ENCODE data around the gene NR2F1-AS1.
"Not testable (repeated sequence)": the region's sequence is repeated elsewhere in the genome, so short reads cannot be mapped to it uniquely, and the experiment has no call there.

Gene NR2F1-AS1

GRCh38 chr5:93512799-93513198 lies 68.2 kb downstream of the NR2F1-AS1 start:
- peak; percentile 66 for DNase-seq

GRCh38 chr5:93511445-93511844 lies 69.6 kb downstream of the NR2F1-AS1 start:
- no peak for DNase-seq

- DNase-seq, result no peak
These were observed 70.2 kb downstream of the NR2F1-AS1 start for GRCh38 chr5:93510626-93511380.

- DNase-seq, result not testable (repeated sequence)
These were observed 75.5 kb downstream of the NR2F1-AS1 start for GRCh38 chr5:93505553-93505952.

- peak; percentile 79 for DNase-seq
These were observed 77.4 kb downstream of the NR2F1-AS1 start for GRCh38 chr5:93503598-93504067.

GRCh38 chr5:93497096-93497495 lies 83.9 kb downstream of the NR2F1-AS1 start:
- no peak for DNase-seq

GRCh38 chr5:93479982-93480509 lies 101.0 kb downstream of the NR2F1-AS1 start:
- DNase-seq, result no peak

- no peak for DNase-seq
These were observed 103.2 kb downstream of the NR2F1-AS1 start for GRCh38 chr5:93477816-93478215.

GRCh38 chr5:93476251-93476742 lies 104.7 kb downstream of the NR2F1-AS1 start:
- no peak for DNase-seq

- DNase-seq, result no peak
These were observed 118.1 kb downstream of the NR2F1-AS1 start for GRCh38 chr5:93462916-93463315.

GRCh38 chr5:93461756-93462155 lies 119.3 kb downstream of the NR2F1-AS1 start:
- DNase-seq, result no peak

GRCh38 chr5:93460286-93460685 lies 120.7 kb downstream of the NR2F1-AS1 start:
- no peak for DNase-seq

- DNase-seq, result not testable (repeated sequence)
These were observed 124.2 kb downstream of the NR2F1-AS1 start for GRCh38 chr5:93456796-93457195.

GRCh38 chr5:93454896-93455295 lies 126.1 kb downstream of the NR2F1-AS1 start:
- peak; percentile 6 for DNase-seq

- no peak for DNase-seq
These were observed 128.8 kb downstream of the NR2F1-AS1 start for GRCh38 chr5:93452255-93452654.

GRCh38 chr5:93438124-93438523 lies 142.9 kb downstream of the NR2F1-AS1 start:
- no peak for DNase-seq

GRCh38 chr5:93436083-93436482 lies 144.9 kb downstream of the NR2F1-AS1 start:
- no peak for DNase-seq

GRCh38 chr5:93433422-93433821 lies 147.6 kb downstream of the NR2F1-AS1 start:
- DNase-seq, result no peak

GRCh38 chr5:93431250-93431649 lies 149.8 kb downstream of the NR2F1-AS1 start:
- no peak for DNase-seq

- no peak for DNase-seq
These were observed 150.3 kb downstream of the NR2F1-AS1 start for GRCh38 chr5:93430673-93431199.

- DNase-seq, result no peak
These were observed 150.9 kb downstream of the NR2F1-AS1 start for GRCh38 chr5:93430118-93430517.

GRCh38 chr5:93428868-93429267 lies 152.2 kb downstream of the NR2F1-AS1 start:
- no peak for DNase-seq

GRCh38 chr5:93427316-93427715 lies 153.7 kb downstream of the NR2F1-AS1 start:
- no peak for DNase-seq

GRCh38 chr5:93425096-93425495 lies 155.9 kb downstream of the NR2F1-AS1 start:
- DNase-seq, result no peak
